Hepatocyte (in vitro differentiated cells): ENCODE results near the gene REG3G.

Experiments
- EZH2phosphoT487 ChIP-seq: fragments of 200-600 bp; sonication (generic); IDR thresholded peaks from one replicate; pipeline ENCODE4 v1.6.1; 2018; ENCODE audit warnings: antibody characterized with exemption, mild to moderate bottlenecking, low read depth, moderate library complexity; ENCODE audit not compliant: unreplicated experiment, severe bottlenecking
- TF ChIP-seq, protein P1 (sequence below): fragments of 200-600 bp; sonication (generic); IDR thresholded peaks from 2 replicates; pipeline ENCODE4 v1.5.1; 2016; ENCODE audit warnings: antibody characterized with exemption, mild to moderate bottlenecking; ENCODE audit not compliant: poor library complexity

DNA sequence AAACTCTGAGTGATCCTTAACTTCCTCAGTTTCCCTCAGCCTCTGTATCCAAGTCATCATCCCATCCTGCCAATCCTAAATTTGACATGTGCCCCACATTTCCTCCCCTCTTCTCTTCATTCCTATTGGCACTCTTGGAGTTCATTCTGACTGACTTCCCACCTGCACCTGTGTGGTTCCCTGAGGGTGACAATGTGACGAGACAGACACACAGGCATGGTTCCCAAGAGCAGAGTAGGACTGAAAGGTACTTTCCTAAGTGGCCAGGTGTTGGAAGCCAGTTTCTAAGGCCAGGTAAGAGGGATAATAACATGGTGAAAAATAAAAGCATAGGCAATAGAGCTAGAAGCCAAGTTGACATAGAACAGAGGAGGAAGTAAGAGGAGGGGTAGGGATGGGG is 24.2 kb upstream of the REG3G start:
- TF ChIP-seq, protein P1, sequence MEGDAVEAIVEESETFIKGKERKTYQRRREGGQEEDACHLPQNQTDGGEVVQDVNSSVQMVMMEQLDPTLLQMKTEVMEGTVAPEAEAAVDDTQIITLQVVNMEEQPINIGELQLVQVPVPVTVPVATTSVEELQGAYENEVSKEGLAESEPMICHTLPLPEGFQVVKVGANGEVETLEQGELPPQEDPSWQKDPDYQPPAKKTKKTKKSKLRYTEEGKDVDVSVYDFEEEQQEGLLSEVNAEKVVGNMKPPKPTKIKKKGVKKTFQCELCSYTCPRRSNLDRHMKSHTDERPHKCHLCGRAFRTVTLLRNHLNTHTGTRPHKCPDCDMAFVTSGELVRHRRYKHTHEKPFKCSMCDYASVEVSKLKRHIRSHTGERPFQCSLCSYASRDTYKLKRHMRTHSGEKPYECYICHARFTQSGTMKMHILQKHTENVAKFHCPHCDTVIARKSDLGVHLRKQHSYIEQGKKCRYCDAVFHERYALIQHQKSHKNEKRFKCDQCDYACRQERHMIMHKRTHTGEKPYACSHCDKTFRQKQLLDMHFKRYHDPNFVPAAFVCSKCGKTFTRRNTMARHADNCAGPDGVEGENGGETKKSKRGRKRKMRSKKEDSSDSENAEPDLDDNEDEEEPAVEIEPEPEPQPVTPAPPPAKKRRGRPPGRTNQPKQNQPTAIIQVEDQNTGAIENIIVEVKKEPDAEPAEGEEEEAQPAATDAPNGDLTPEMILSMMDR: no peak
- no peak for TF ChIP-seq EZH2phosphoT487
